HG02642 (cell line): ENCODE data around the gene TLR10.
"Not testable (repeated sequence)": the region's sequence is repeated elsewhere in the genome, so short reads cannot be mapped to it uniquely, and the experiment has no call there.

Experiments used
- ATAC-seq: cut with Tn5 transposase; IDR thresholded peaks from one replicate; pipeline ENCODE4 v1.9.1; 2021; ENCODE audit warnings: mild to moderate bottlenecking; ENCODE audit not compliant: unreplicated experiment, poor library complexity

Gene TLR10

DNA sequence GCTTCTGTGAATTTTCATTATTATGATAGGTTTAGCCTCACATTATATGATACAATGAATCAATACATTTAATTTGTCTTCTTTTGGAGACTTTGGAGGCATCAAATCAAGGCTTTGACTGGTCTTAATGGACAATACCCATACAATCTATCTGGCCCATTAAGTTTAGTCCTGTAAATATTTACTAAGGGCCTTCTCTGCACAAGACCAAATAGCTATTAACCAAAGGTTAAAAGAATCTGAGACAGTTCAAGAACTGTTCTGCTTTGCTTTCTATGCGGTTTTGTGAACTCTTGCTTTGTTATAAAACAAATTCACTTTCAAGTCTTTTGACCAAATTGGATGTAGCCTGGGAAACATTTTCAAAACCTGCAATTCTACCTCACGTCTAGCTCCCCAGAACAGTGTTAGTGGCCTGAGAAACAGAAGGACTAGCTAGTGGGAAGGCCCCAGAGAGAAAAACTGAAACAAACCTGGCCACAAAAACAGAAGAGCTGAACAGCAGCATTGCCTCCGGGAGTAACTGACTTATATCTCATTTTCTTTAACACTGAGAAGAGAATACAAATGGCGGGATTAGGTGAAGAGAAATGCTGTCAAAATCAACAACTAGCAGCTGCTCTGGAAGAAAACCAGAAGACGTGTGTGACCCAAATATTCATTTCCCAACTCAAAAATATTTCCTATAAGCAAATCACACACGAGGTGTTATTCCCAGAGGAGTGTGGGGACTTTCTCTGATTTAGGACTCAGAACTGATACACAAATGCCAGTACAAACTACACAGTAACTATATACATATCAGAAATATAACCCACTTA, 21.3 kb upstream of the TLR10 start:
- ATAC-seq = peak; percentile 70

GRCh38 chr4:38802561-38803355, 20.0 kb upstream of the TLR10 start:
- ATAC-seq = no peak

DNA sequence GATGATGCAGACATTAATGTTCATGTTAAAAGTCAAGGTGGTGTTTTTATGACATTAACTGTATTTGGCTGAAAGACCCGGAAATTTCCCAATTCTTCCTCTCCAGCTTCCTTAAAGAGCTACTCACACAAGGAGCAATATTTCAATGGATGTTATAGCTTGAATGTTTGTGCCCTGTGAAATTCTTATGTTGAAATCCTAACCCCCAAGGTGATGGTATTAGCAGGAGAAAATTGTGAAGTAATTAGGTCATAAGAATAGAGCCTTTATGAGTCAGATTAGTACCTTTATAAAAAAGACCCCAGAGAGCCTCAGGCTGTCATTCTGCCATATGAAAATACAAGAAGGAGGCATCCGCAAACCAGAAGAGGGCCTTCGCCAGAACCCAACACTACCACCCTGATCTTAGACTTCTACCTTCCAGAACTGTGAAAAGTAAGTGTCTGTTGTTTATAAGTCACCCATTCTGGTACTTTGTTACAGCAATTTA, 18.2 kb upstream of the TLR10 start:
- no peak for ATAC-seq

DNA sequence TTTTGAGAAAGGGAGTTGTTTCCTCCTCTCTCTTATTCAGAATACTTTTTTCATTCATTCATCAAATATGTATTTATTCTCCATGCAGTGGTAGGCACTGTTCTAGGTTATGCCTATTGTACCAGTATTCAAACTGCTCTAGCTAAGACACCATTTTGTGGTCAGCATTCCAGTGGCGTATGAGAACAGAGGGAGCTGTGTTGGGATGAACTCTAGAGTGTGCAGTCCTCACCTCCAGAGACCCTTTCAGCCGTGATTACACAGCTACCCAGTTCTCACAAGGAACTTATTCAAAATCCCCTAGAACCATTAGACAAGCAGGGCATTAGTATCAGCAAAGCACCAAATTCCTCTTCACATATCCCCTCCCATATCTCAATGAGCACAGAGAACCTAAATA, 17.6 kb upstream of the TLR10 start:
- no peak for ATAC-seq

GRCh38 chr4:38795087-38795486, 12.3 kb upstream of the TLR10 start:
- no peak for ATAC-seq

DNA sequence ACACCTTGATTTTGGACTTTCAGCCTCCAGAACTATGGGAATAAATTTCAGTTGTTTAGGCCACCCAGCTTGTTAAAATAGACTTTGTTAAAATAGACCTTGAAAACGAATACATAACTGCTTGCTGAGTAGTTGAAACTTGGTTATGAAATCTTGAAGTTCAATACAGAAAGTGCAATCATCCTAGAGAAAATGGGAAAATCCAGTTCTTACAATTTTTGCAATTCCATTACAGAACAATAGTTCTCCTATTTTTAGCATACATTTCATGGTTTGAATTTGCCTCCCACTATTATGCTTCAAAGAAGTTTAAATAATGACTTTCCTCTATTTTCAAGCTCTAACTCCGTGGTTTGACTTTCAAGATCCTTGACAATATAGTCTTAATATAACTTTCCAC, 11.3 kb upstream of the TLR10 start:
- ATAC-seq = no peak

DNA sequence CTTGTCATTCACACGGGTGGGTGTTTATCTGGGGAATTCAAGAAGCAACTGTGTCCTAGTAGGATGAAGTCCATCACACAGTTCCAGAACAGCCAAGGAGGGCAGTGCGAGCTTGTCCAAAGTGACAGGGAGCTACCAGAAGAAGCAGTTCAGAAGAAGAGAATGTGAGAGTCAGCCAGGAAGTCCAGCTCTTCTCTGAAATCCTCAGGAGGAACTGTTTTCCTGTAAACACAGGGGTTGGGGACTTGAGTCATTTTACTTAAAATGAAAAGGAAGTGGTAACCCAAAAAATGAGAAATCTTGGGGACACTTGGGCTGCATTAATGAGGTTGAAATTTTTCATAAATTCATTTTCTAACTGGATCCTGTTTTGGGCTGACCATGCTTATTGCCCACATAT, 8.2 kb upstream of the TLR10 start:
- ATAC-seq = no peak

DNA sequence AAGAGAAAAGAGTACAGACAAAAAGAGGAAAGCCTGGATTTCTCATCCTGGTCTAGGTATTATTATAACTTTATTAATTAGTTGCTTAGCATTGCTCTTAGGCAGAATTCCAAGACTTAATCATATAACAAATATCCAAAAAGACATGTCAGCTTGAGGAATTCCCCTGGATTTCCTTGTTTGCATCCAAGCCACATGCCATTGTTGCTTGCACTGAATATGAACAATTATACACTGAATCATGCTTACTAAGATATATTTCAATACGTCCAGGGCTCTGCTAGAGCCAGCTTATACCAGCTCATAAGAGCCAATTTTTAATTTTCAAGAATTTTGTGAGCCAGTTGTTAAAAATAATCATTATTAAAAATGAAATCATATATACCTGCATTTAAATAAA, 5.5 kb upstream of the TLR10 start:
- ATAC-seq = no peak

DNA sequence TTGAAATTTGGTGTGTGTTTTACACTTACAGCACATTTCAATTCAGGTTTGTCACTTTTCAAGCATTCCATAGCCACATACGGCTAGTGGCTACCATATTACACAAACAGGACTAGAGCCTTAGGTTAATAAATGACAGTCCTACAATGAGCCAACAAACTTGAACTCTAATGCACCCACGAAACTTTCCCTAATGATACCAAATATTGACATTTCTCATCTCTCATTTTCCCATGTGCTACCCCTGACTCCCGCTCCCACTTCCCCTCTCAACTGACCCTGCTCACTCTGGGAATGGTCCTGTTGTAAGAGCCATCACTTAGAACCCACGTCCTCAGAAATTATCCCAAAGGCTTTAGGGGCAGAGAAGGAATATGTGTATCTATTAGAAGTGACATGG, 4.9 kb upstream of the TLR10 start:
- ATAC-seq = no peak

- peak; percentile 73 for ATAC-seq
Observed at GRCh38 chr4:38785901-38786402, 3.2 kb upstream of the TLR10 start.

GRCh38 chr4:38785041-38785790, 2.4 kb upstream of the TLR10 start:
- ATAC-seq = no peak

DNA sequence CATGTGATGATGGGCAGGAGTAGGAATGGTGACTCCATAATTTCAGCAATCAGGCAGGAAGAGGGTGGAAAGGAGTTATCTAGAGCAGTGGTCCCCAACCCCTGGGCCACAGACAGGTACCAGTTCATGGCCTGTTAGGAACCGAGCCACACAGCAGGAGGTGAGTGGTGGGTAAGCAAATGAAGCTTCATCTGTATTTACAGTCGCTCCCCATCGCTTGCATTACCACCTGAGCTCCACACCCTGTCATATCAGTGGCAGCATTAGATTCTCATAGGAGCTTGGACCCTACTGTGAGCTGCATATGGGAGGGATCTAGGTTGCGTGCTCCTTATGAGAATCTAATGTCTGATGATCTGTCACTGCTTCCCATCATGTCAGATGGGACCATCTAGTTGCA, 1.4 kb upstream of the TLR10 start:
- no peak for ATAC-seq

DNA sequence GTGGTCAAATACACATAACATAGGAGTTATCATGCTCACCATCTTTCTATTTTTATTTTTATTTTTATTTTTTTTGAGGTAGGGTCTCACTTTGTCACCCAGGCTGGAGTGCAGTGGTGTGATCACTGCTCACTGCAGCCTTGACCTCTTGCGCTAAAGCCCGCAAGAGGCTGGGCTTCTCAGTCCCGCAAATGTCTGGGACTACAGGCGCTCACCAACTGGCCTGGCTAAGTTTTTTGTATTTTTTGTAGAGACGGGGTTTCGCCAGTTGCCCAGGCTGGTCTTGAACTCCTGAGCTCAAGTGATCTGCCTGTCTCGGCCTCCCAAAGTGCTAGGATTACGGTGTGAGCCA, 295 bp upstream of the TLR10 start:
- no peak for ATAC-seq

DNA sequence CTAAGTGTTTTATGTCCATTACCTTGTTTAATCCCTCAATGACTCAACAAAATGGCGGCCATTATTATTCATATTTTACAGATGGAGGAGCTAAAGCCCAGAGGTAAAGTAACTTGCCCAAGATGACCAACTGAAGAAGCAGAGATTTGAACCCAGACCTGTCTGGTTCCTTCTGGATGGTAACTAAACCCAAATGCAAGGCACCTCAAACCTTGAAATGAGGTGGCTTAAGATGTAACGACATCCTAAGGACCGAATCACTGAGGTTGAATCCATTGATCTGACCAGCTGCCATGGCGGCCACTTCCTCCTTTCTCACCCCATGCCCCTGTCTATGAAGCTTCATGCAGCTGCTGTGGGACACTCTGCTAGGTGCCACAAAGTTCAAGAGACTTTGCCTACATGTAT, 932 bp downstream of the TLR10 start:
- ATAC-seq = no peak

GRCh38 chr4:38780833-38781484, 1.8 kb downstream of the TLR10 start:
- ATAC-seq = no peak

- no peak for ATAC-seq
Observed at GRCh38 chr4:38779790-38780189, 3.0 kb downstream of the TLR10 start.

GRCh38 chr4:38777925-38778324, 4.9 kb downstream of the TLR10 start:
- not testable (repeated sequence) for ATAC-seq

DNA sequence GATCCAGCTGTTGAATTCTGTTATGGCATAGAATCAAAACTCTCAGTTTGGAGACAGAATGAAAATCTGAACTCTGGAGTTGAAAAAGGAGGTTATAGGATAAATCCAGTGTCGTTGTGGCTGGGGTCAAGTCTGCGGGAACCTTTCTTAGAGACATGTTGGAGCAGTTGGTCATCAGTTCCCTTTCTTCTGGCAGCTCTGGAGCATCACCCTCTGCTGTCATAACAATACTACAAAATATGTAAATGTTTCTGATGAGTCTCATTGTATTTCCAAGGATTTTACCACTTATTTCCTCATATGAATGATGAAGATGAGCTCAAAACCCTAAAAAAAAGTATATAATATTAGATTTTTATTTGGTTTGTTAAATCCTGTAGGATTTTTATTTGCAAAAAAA, 7.5 kb downstream of the TLR10 start:
- no peak for ATAC-seq

- no peak for ATAC-seq
Observed at GRCh38 chr4:38774181-38774955, 8.4 kb downstream of the TLR10 start.
